Progenitor cell of endocrine pancreas (in vitro differentiated cells): Measurements from ENCODE around the gene DPF3. TPM values are rescaled to one million over a fixed set of nuclear protein-coding genes. Genes with fewer than 3 reads are reported as not detected.

Experiments
- DNase-seq: peaks from one replicate; pipeline ENCODE4 v3.0.0; 2021; ENCODE audit warnings: low spot score; ENCODE audit not compliant: unreplicated experiment
- H3K27ac Mint-ChIP-seq: 2 replicates; pipeline ENCODE4 v1.8.0; 2021; ENCODE audit warnings: mild to moderate bottlenecking, moderate library complexity, mixed read lengths
- H3K27me3 Mint-ChIP-seq: 2 replicates; pipeline ENCODE4 v1.8.0; 2021; ENCODE audit warnings: mixed read lengths
- H3K36me3 Mint-ChIP-seq: 2 replicates; pipeline ENCODE4 v1.8.0; 2022; ENCODE audit warnings: mixed read lengths; ENCODE audit not compliant: insufficient read depth
- H3K4me1 Mint-ChIP-seq: 2 replicates; pipeline ENCODE4 v1.8.0; 2021; ENCODE audit warnings: low read depth, mixed read lengths
- H3K4me3 Mint-ChIP-seq: 2 replicates; pipeline ENCODE4 v1.8.0; 2021; ENCODE audit warnings: low read depth, mild to moderate bottlenecking, moderate library complexity, mixed read lengths
- H3K9me3 Mint-ChIP-seq: 2 replicates; pipeline ENCODE4 v1.8.0; 2021; ENCODE audit warnings: low read depth, mixed read lengths
- total RNA-seq: library from RNA; stranded (reverse); gene quantifications from 2 replicates; pipeline ENCODE4 v1.2.1, GENCODE V29; 2021
- TF ChIP-seq, protein P1 (sequence below): fragments of 200-600 bp; sonication (generic); IDR thresholded peaks from one replicate; pipeline ENCODE4 v1.5.0; 2021; ENCODE audit warnings: antibody characterized with exemption, mild to moderate bottlenecking; ENCODE audit not compliant: unreplicated experiment

The DPF3 gene
- total RNA-seq, 1 donor from 2014 or later = 2.2 TPM

DNA sequence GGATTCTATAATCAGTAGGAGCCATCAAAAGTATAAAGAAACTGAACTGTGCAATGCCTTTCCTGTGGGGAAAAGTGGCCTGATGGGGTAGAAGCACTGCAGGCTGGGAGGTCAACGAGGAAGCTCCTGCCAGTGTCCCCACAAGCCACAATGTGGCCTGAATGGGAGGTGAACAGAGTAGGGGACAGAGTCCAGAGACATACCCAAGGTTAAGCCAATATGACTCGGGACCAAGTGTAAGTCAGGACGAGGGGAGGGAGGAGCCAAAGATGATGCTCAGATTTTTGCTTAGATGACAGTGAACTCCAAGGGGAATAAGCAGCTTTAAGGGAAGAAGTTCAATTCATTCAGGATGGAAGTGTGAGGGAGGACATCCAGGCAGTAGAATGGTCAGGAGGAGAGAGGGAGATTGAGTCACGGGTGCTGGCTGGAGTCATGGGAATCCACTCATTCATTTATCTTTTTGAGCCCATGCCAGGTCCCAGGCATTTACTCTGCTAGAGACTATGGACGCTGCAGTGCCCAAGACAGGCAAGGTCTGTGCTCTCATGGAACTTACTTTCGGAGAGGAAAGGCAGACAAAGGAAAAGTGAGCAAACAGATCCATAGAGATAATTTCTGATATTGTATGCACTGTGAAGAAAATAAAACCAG is 29.1 kb downstream of the DPF3 start:
- Mint-ChIP-seq H3K27ac (no peak overlapping the region), H3K36me3 (no peaks in the 10 kb centered on the region), H3K9me3 (no peaks in the 10 kb centered on the region), H3K27me3 (peaks cover 17% of the 10 kb centered on the region), H3K4me1 (no peaks in the 10 kb centered on the region), H3K4me3 (no peak overlapping the region)
- TF ChIP-seq, protein P1, sequence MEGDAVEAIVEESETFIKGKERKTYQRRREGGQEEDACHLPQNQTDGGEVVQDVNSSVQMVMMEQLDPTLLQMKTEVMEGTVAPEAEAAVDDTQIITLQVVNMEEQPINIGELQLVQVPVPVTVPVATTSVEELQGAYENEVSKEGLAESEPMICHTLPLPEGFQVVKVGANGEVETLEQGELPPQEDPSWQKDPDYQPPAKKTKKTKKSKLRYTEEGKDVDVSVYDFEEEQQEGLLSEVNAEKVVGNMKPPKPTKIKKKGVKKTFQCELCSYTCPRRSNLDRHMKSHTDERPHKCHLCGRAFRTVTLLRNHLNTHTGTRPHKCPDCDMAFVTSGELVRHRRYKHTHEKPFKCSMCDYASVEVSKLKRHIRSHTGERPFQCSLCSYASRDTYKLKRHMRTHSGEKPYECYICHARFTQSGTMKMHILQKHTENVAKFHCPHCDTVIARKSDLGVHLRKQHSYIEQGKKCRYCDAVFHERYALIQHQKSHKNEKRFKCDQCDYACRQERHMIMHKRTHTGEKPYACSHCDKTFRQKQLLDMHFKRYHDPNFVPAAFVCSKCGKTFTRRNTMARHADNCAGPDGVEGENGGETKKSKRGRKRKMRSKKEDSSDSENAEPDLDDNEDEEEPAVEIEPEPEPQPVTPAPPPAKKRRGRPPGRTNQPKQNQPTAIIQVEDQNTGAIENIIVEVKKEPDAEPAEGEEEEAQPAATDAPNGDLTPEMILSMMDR = no peak
- DNase-seq = no peak

- H3K36me3 Mint-ChIP-seq = no peaks in the 10 kb centered on the region
- H3K9me3 Mint-ChIP-seq = no peaks in the 10 kb centered on the region
- no peak overlapping the region for H3K4me3 Mint-ChIP-seq
- DNase-seq = no peak
- no peak overlapping the region for H3K27ac Mint-ChIP-seq
- no peaks in the 10 kb centered on the region for H3K4me1 Mint-ChIP-seq
- H3K27me3 Mint-ChIP-seq = peaks cover 13% of the 10 kb centered on the region
- TF ChIP-seq, protein P1 = no peak
Measured at GRCh38 chr14:72863216-72864006, 30.5 kb downstream of the DPF3 start.

DNA sequence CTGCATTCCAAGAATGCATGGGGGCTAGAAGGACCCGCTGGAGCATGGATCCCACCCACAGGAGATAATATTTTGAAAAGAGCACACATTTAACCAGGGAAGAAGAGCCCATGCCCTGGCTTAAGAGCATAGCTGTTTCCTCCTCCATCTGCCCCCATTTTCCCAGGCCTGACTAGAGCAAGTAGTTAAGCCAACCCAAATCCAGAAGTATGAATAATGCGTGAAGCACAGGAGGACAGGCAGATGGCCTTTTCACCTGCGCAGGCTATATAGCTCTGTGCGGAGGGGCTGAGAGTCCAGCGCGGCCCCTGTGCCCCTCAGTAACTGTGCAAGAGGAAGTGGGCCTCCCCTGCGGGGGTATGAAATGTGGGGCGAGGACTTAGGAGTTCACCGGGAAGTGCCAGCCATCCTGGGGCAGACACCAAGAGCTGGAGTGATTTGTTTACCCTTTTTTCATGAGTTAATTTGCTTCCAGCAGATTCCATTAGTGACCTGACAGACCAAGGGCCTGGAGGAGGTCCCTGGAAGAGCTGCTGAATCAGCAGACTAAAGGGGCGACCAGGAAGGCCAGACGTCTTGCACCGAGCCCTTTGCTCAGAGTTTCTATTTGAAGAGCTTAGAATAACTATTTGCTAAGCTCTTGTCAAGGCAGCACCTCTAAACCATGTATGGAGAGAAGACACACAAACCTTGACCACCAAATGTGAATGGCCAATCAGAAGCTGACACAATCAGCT is 37.2 kb downstream of the DPF3 start:
- Mint-ChIP-seq H3K4me1 (peaks cover 5% of the 10 kb centered on the region), H3K9me3 (no peaks in the 10 kb centered on the region), H3K36me3 (no peaks in the 10 kb centered on the region), H3K27ac (peak overlapping the region; percentile 42), H3K27me3 (peaks cover 3% of the 10 kb centered on the region), H3K4me3 (no peak overlapping the region)
- DNase-seq = no peak
- TF ChIP-seq, protein P1 = no peak

GRCh38 chr14:72855913-72856312 is 38.0 kb downstream of the DPF3 start:
- no peak for DNase-seq
- Mint-ChIP-seq H3K4me1 (peaks cover 5% of the 10 kb centered on the region), H3K4me3 (no peak overlapping the region), H3K27me3 (peaks cover 8% of the 10 kb centered on the region), H3K9me3 (no peaks in the 10 kb centered on the region), H3K27ac (no peak overlapping the region), H3K36me3 (no peaks in the 10 kb centered on the region)
- TF ChIP-seq, protein P1 = no peak

DNA sequence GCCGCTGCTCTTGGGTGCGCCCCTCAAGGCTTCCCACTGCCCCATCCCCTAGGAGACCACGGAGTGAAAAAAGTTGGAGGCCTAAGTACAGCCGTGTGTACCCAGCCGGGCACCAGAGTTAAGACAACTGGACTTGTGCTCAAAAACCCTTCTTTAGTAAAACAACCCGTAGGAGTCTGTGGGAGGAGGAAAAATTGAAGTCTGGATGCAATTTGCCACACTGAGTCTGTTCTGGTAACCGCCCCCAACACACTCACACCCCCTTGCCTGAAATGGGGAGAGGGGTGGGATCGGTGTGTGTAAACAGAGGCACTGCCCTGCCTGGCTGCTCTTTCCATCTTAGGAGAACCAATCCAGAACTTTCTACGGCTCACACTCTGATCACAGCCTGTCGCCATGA is 41.7 kb downstream of the DPF3 start:
- H3K36me3 Mint-ChIP-seq = no peaks in the 10 kb centered on the region
- TF ChIP-seq, protein P1 = no peak
- H3K27ac Mint-ChIP-seq = no peak overlapping the region
- peaks cover 7% of the 10 kb centered on the region for H3K4me1 Mint-ChIP-seq
- H3K9me3 Mint-ChIP-seq = no peaks in the 10 kb centered on the region
- H3K27me3 Mint-ChIP-seq = peaks cover 8% of the 10 kb centered on the region
- no peak overlapping the region for H3K4me3 Mint-ChIP-seq
- no peak for DNase-seq
